RKO (cell line): ENCODE measurements around the gene MRPL32.

Experiments
- DNase-seq: peaks from one replicate; pipeline ENCODE4 v3.0.0-alpha.2; 2016; ENCODE audit warnings: low spot score

MRPL32 gene

DNA sequence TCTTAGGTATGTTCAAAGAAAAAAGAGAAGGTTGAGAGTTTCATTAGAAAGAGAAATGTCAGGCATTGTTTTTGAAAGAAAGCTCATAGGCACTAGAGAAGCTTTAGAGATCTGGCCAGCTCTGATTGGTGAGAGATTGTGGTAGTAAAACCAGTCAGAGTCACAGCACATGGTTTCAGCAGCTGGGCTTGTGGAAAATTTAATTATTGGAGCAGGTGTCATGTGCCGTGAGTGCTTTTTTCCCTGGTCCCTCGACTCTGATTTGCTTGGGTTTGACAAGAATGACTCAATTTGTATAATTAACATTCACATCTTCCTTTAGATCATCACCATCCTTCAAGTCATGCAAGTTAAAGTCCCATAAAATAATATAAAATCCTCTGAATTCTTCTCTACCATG, 35.2 kb downstream of the MRPL32 start:
- no peak for DNase-seq

DNA sequence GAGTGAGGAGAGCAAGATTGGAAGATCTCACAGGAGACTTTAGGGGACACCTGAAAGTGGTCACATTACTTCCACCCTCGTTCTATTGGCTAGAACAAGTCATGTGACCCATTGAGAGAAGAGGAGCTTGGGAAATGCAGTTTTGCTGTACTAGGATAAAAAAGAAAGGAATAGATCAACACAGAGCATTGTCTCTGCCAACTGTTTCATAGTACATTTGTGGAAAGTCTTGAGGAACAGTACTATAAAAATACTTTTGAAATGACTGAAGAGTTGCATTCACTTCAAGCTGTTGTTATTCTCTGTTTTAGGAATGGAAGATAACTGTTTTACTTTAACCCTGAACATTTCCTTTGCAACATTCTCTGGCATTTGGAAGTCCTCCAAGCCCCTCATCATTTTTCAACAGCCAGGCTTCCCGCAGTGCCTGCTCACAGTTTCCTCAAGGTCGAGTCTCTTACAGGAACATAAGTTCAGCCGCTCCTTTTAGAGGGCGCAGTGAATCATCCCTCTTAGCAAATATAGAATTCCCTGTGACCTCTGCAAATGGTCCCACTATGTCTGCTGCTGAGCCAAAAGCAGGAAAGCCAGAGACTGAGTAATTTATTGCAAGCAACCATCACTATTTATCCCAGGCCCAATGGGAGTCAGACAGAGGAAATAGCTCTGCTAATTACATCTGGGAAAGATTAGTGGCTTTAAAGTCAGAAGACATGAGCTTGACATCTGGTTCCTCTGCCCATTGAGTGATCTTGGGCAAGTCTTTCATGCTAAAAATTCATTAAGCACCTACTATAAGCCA, 40.7 kb downstream of the MRPL32 start:
- peak; percentile 2 for DNase-seq

DNA sequence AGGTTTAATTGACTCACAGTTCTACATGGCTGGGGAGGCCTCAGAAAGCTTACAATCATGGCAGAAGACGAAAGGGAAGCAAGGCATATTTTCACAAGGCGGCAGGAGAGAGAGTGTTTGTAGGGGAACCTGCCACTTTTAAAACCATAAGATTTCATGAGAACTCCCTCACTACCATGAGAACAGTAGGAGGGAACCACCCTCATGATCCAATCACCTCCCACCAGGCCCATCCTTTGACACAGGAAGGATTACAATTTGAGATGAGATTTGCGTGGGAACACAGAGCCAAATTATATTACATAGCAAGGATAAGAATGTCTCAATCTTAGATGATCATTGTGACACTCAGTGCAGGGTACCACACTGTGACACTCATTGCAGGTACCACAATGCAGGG, 44.2 kb downstream of the MRPL32 start:
- DNase-seq, result no peak

DNA sequence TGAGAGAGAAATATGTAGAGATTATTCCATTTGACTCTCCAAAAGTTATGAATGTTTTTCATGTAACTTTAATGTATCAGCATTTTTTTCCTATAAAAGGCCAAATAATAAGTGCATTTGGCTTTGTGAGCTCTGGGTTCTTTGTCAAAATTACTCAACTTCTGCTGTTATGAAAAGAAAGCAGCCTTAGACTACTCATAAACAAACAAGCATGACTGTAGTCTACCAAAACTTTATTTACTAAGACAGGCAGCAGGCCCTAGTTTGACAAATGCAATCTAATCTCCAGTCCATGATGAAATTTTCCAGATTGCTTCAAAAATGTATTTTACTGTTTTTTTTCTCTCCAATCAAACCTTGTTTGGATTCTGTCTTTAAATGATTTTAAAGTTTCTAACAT, 46.3 kb downstream of the MRPL32 start:
- no peak for DNase-seq

DNA sequence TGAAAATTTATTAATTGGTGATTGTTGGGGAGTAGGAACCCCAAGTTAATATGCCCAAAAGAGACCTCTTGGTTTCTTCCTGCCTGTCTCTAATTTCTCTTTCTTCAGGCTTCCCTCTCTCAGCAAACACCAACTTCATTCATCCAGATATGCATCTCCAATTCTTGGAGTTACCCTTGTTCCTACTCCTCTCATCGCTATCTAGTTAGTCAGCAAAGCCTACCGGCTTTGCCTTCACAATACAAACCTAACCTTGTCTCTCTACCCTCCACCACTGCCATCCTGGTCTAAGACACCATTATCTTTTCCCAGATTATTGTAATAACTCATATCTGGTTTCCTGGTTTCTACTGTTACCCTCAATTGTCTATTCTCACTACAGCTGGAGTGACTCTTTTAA, 47.9 kb downstream of the MRPL32 start:
- no peak for DNase-seq

DNA sequence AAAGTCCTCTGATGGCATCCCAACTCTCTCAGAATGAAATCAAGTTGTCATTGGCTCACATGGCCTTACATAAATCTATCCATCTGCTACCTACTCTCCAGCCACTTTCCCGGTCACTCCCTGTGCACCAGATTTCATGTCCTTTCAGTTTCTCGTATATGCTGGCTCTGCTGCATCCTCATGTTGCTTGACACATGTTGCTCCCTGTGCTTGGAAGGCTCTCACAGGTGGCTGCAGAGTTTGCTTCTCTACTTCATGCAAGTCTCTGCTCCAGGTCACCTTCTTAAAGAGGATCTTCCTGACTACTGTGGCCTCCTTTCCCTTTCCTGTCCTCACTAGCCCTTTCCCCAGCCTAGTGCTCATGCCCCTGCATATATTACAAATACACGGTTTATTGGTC, 48.3 kb downstream of the MRPL32 start:
- no peak for DNase-seq

DNA sequence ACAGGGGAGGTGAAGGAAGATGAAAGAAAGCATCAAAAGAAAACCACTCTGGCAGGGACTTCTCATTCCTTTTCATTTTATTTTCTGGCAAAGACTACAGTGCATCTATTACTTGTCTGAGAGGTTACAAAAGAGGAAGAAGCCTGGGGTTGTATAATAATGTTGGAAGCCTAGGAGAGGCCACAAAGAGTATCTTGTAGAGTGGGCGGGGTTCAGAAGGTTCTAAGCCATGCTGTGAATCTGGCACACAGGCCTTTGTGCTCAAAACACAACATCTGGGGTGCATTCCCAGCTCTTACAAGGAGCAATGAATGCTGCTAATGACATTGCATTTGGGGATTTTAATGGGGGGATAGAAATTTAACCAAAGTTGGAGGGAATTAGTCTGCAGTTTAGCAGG, 49.4 kb downstream of the MRPL32 start:
- no peak for DNase-seq

DNA sequence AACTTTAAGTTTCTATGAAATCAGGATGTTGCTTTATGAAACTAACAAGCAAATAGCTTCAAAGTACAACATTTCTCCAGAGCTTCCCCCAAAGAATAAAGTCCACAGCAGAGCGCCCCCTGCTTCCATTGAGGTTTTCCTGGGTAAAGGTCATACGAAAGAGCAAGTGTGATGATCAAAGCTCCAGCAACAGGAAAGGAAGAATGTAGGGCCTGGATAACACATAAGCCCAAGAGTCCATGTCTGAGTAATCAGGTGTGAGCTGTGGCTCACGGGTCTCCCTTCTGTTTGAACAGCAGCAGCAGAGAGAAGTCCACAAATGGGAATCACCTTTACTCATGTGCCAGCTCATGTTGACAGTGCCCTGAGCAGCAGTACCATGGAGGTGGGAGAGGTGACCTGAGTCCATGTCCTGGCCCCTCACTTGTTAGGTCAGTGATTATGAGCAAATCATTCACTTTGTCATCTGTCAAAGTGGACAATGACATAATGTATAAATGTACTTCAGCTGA, 50.5 kb downstream of the MRPL32 start:
- DNase-seq, result peak; percentile 19

DNA sequence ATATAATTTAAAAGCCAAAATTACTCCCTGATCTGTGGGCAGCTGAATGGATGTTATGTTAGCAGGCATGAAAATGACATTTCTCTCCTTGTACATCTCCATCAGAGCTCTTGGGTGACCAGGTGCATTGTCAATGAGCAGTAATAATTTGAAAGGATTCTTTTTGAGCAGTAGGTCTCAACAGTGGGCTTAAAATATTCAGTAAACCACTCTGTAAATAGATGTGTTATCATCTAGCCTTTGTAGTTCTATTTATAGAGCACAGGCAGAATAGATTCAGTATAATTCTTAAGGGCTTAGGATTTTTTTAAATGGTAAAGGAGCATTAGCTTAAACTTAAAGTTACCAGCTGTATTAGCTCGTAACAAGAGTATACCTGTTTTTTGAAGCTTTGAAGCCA, 52.0 kb downstream of the MRPL32 start:
- no peak for DNase-seq

DNA sequence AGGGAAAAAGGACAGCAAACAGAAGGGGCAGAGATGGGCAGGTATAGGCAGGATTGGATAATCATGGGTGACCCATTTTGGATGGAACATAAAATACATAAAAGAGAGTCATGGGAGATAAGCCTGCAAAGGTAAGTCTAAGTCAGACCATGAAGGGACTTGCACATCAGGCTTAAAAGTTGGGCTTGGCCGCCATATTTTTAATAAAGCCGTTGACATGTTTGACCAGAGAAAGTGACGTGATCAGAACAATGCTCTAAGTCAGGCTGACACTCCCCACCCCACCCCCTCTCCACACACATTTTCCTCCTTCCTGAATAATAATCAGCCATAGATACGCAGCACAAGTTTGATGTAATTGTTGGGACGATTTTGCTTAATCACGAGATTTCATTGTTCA, 54.0 kb downstream of the MRPL32 start:
- DNase-seq, result no peak

DNA sequence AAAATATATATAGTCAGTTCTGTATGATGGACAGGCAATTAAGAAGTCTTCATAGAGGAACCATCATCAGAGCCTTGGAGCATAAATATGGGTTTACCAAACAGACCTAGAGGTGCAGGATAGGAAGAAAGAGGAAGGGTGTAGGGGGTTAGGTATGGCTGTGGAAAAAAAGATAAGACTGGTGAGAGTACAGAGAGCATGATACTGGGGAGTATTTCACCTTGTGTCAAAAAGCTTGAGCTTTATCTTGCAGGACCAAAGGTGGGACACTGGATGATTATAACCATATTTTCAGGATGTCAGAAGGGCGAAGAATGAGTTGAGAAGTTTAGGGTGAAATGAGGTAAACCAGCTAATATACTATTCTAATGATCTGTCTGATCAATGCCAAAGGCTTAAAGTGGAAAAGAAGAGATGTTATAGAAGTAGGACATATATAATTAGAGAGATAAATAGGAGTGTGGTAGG, 54.6 kb downstream of the MRPL32 start:
- DNase-seq, result no peak
